A549 (cell line): Measurements from ENCODE around the gene GMDS. TPM values are rescaled to one million over a fixed set of nuclear protein-coding genes. Genes with fewer than 3 reads are reported as not detected.

Experiments
- ATAC-seq, 2 experiments: fragments of 200-7000 bp in 1 of 2; fragments of >200 bp in 1 of 2; cut with Nextera tagmentation in 1 of 2; cut with Tn5 transposase in 1 of 2; 3 replicates each; pipeline versions ENCODE4 v1.8.0 to v1.9.1; 2018 to 2020; ENCODE audit warnings: mild to moderate bottlenecking in 1 of 2, moderate library complexity in 1 of 2
- CTCF ChIA-PET: fragments of 300-600 bp; sonication (Branson Sonifier 250); formaldehyde crosslinking; extraction: SDS; loops from one replicate; lab custom pipeline; 2021; ENCODE audit warnings: antibody characterized with exemption, inconsistent platforms; lab: Yijun Ruan, JAX
- POLR2A ChIA-PET: fragments of 350-600 bp; formaldehyde crosslinking; extraction: SDS; loops from one replicate; lab custom pipeline; 2021; ENCODE audit warnings: antibody characterized with exemption, inconsistent platforms; lab: Yijun Ruan, JAX
- DNase-seq, 2 experiments: peaks; one replicate each; pipeline versions ENCODE4 v3.0.0 to v3.0.0-alpha.2; 2011 to 2016; ENCODE audit warnings: low read depth in 1 of 2, low spot score in 1 of 2
- FAIRE-seq: peaks from 2 replicates; lab custom pipeline; 2011; peaks lifted over from hg19 to GRCh38; lab: Jason Lieb, UNC
- H3K27ac ChIP-seq, 2 experiments: fragments of >200 bp; sonication (Bioruptor Twin); formaldehyde crosslinking; 3 replicates each; pipeline ENCODE4 v1.5.1; 2016 to 2017
- H3K4me1 ChIP-seq: fragments of >200 bp; sonication (Bioruptor Twin); formaldehyde crosslinking; 3 replicates; pipeline ENCODE4 v1.6.1; 2016
- H3K4me2 ChIP-seq: fragments of >200 bp; sonication (Bioruptor Twin); formaldehyde crosslinking; 3 replicates; pipeline ENCODE4 v1.6.1; 2016
- H3K4me3 ChIP-seq: fragments of >200 bp; sonication (Bioruptor Twin); formaldehyde crosslinking; 3 replicates; pipeline ENCODE4 v1.5.1; 2016
- H3K9me3 ChIP-seq: fragments of >200 bp; sonication (Bioruptor Twin); formaldehyde crosslinking; 3 replicates; pipeline ENCODE4 v1.6.1; 2016
- ATOH8 ChIP-seq: fragments of 250-450 bp; sonication (Bioruptor Pico); IDR thresholded peaks from 2 replicates; pipeline ENCODE4 v1.5.0; 2020; ENCODE audit warnings: low read depth, mild to moderate bottlenecking, moderate library complexity
- CEBPB ChIP-seq, 2 experiments: fragments of >200 bp in 1 of 2; sonication (Bioruptor Twin) in 1 of 2; formaldehyde crosslinking in 1 of 2; IDR thresholded peaks; 2 replicates each; pipeline ENCODE4 v1.6.1; 2012 to 2016
- EP300 ChIP-seq, 2 experiments: fragments of >200 bp; sonication (Bioruptor Twin); formaldehyde crosslinking; IDR thresholded peaks; 2 replicates in 1 of 2; 3 replicates in 1 of 2; pipeline ENCODE4 v1.6.1; 2016 to 2017
- ESRRA ChIP-seq: fragments of 150-350 bp; IDR thresholded peaks from 2 replicates; pipeline ENCODE4 v1.6.1; 2014; ENCODE audit warnings: mild to moderate bottlenecking, low read length, borderline replicate concordance
- FOXS1 ChIP-seq: fragments of 250-450 bp; sonication (Bioruptor Pico); IDR thresholded peaks from 2 replicates; pipeline ENCODE4 v1.5.0; 2020; ENCODE audit warnings: mild to moderate bottlenecking, moderate library complexity
- HEYL ChIP-seq: fragments of 250-450 bp; sonication (Bioruptor Pico); IDR thresholded peaks from 2 replicates; pipeline ENCODE4 v1.8.0; 2021; ENCODE audit warnings: mild to moderate bottlenecking, moderate library complexity
- HOXB5 ChIP-seq: fragments of 250-450 bp; sonication (Bioruptor Pico); IDR thresholded peaks from 2 replicates; pipeline ENCODE4 v1.5.0; 2020; ENCODE audit warnings: mild to moderate bottlenecking, moderate library complexity
- JUN ChIP-seq, 2 experiments: fragments of >200 bp; sonication (Bioruptor Twin); formaldehyde crosslinking; IDR thresholded peaks; 2 replicates in 1 of 2; 3 replicates in 1 of 2; pipeline ENCODE4 v1.6.1; 2016 to 2017
- MAZ ChIP-seq: fragments of 150-350 bp; IDR thresholded peaks from 2 replicates; pipeline ENCODE4 v1.6.1; 2014; ENCODE audit warnings: antibody characterized with exemption, low read depth, low read length, borderline replicate concordance
- NPAS2 ChIP-seq: fragments of 250-450 bp; sonication (Bioruptor Pico); IDR thresholded peaks from 2 replicates; pipeline ENCODE4 v1.8.0; 2022; ENCODE audit warnings: mild to moderate bottlenecking, moderate library complexity, borderline replicate concordance
- NR3C1 ChIP-seq: fragments of >200 bp; sonication (Bioruptor Twin); formaldehyde crosslinking; IDR thresholded peaks from 3 replicates; pipeline ENCODE4 v1.6.1; 2017
- RAD21 ChIP-seq, 2 experiments: fragments of >200 bp in 1 of 2; sonication (Bioruptor Twin) in 1 of 2; formaldehyde crosslinking in 1 of 2; IDR thresholded peaks in 1 of 2; conservative IDR thresholded peaks in 1 of 2; 2 replicates in 1 of 2; 3 replicates in 1 of 2; pipeline ENCODE4 v1.6.1; 2012 to 2018; ENCODE audit warnings: inconsistent platforms in 1 of 2
- RCOR1 ChIP-seq: fragments of 150-350 bp; IDR thresholded peaks from 2 replicates; pipeline ENCODE4 v1.6.1; 2014; ENCODE audit warnings: antibody characterized with exemption, low read length, low read depth
- SMC3 ChIP-seq: fragments of >200 bp; sonication (Bioruptor Twin); formaldehyde crosslinking; IDR thresholded peaks from 3 replicates; pipeline ENCODE4 v1.6.1; 2018; ENCODE audit warnings: inconsistent platforms
- SREBF2 ChIP-seq: fragments of 450-650 bp; IDR thresholded peaks from 2 replicates; pipeline ENCODE4 v1.6.1; 2014; ENCODE audit warnings: mild to moderate bottlenecking, moderate library complexity
- USF2 ChIP-seq: fragments of 450-650 bp; IDR thresholded peaks from 2 replicates; pipeline ENCODE4 v1.6.1; 2014; ENCODE audit warnings: antibody characterized with exemption
- ZFP36 ChIP-seq: fragments of 450-650 bp; IDR thresholded peaks from 2 replicates; pipeline ENCODE4 v1.6.1; 2014; ENCODE audit warnings: borderline replicate concordance; ENCODE audit not compliant: partially characterized antibody
- ZSCAN20 ChIP-seq: fragments of 250-450 bp; sonication (Bioruptor Pico); IDR thresholded peaks from 2 replicates; pipeline ENCODE4 v1.8.0; 2022; ENCODE audit warnings: mild to moderate bottlenecking, moderate library complexity
- WGBS: methylation state at CpG from one replicate; pipeline ENCODE4 v1.1.6; 2017; ENCODE audit errors: missing lambda C conversion rate; 5-methylcytosine and 5-hydroxymethylcytosine counted together
- polyA plus RNA-seq, 4 experiments: library from polyadenylated mRNA; depleted of rRNA in 3 of 4; stranded (reverse); fragments of >200 nt; fragmentation: RNase III in 1 of 4; extraction: RNeasy Plus Mini Kit Qiagen cat#74134 plus additional on column Dnase treatment in 1 of 4; gene quantifications; 2 replicates in 3 of 4; 3 replicates in 1 of 4; pipeline ENCODE4 v1.2.3, GENCODE V29; 2011 to 2017
- TF ChIP-seq, protein P1 (sequence below): fragments of >200 bp; sonication (Bioruptor Twin); formaldehyde crosslinking; IDR thresholded peaks from 3 replicates; pipeline ENCODE4 v1.5.1; 2016
- TF ChIP-seq, protein P2 (sequence below): fragments of 200-600 bp; sonication (generic); IDR thresholded peaks from 2 replicates; pipeline ENCODE4 v1.6.1; 2016; ENCODE audit warnings: antibody characterized with exemption, mild to moderate bottlenecking, moderate library complexity

Gene GMDS
- polyA plus RNA-seq, 2 of the 4 experiments (the other 2 are of a cell fraction) = 9.9 to 12.4 TPM

DNA sequence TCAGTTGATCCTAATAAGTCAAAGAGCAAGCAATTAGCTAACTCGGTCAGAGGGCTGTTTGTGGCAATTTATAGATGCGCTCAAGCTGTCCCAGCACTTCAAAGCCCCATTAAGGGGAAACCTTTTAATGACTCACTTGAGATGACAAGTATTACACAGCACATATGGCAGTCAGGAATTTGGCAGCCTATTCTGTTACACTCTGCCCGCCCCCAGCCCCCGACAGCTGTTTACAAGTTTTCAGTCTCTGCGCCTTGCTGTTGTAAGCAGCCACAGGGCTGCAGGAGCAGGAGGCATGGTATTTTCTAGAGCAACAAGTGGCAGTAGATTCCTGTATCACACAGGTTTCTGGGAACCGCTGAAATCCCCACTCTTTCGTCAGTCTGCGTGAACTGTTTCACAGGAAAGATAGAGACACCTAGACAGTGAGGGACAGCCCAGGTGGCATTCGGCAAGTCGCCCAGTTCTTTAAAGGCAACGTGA is 372.7 kb downstream of the GMDS start:
- no peaks in the 10 kb centered on the region for H3K9me3 ChIP-seq
- POLR2A ChIA-PET = no interaction called here
- H3K4me2 ChIP-seq = no peak overlapping the region
- H3K4me1 ChIP-seq = no peaks in the 10 kb centered on the region
- H3K27ac ChIP-seq = no peak overlapping the region
- ATAC-seq (no peak), DNase-seq (no peak)
- CTCF ChIA-PET = interaction anchor here (1.9 kb wide), 1 partner anchor 232 kb away, joined by 4 read pairs; no protein-coding TSS in a partner anchor
- TF ChIP-seq MAZ = no peak
- TF ChIP-seq NR3C1 = no peak
- TF ChIP-seq RAD21 (conservative IDR thresholded peaks at IDR 0.05 in 1 of 2, IDR thresholded peaks at IDR 0.05 in 1 of 2) = no peak
- TF ChIP-seq ZSCAN20 (CRISPR knock-in tag) = no peak
- no peak for TF ChIP-seq HEYL (CRISPR knock-in tag)
- TF ChIP-seq, all 56 proteins: peak for 0
- no peak overlapping the region for H3K4me3 ChIP-seq
- WGBS = 80% methylated on average over 11 of the region's 11 CpGs
- FAIRE-seq = no peak

DNA sequence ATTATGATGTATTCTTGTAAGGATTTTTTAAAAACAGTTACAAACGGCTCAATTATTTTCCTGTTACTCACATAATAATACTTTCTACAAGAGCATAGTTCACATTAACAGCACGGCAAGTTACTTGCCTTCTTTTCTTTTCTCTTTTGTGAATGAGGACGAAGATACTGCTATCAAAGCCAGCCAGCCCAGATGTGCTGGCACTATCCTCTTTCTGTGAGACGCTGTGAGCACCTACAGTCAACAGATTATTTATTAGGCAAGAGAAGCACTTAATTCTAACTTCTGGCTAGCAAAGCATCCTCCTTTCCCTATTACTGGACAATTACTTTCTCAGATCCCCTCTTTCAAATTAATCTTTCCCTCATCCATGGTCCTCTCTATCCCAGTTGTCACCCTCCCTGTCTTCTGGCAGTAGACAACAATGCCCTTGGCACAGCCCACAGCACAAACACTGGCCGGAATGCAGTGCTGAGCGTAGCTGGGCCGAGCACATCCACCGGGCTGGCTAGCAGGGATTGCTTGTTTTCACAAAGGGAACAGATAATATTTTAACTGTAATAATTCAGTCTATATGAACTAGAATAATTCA is 373.6 kb downstream of the GMDS start:
- ATAC-seq (no peak), FAIRE-seq (no peak), DNase-seq (no peak)
- 76% methylated on average over 8 of the region's 8 CpGs for WGBS
- Histone ChIP-seq H3K27ac (no peak overlapping the region), H3K9me3 (no peaks in the 10 kb centered on the region), H3K4me1 (no peaks in the 10 kb centered on the region), H3K4me2 (no peak overlapping the region), H3K4me3 (no peak overlapping the region)
- CTCF ChIA-PET = interaction anchor here (1.9 kb wide), 1 partner anchor 232 kb away, joined by 4 read pairs; no protein-coding TSS in a partner anchor
- POLR2A ChIA-PET = no interaction called here
- TF ChIP-seq RCOR1 = no peak
- TF ChIP-seq JUN (IDR thresholded peaks at IDR 0.05) = no peak
- TF ChIP-seq, protein P1, sequence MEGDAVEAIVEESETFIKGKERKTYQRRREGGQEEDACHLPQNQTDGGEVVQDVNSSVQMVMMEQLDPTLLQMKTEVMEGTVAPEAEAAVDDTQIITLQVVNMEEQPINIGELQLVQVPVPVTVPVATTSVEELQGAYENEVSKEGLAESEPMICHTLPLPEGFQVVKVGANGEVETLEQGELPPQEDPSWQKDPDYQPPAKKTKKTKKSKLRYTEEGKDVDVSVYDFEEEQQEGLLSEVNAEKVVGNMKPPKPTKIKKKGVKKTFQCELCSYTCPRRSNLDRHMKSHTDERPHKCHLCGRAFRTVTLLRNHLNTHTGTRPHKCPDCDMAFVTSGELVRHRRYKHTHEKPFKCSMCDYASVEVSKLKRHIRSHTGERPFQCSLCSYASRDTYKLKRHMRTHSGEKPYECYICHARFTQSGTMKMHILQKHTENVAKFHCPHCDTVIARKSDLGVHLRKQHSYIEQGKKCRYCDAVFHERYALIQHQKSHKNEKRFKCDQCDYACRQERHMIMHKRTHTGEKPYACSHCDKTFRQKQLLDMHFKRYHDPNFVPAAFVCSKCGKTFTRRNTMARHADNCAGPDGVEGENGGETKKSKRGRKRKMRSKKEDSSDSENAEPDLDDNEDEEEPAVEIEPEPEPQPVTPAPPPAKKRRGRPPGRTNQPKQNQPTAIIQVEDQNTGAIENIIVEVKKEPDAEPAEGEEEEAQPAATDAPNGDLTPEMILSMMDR = no peak
- TF ChIP-seq EP300 (IDR thresholded peaks at IDR 0.05) = no peak
- TF ChIP-seq ZSCAN20 (CRISPR knock-in tag) = no peak
- TF ChIP-seq HEYL (CRISPR knock-in tag) = no peak
- no peak for TF ChIP-seq SREBF2
- TF ChIP-seq ESRRA = no peak
- TF ChIP-seq NPAS2 (CRISPR knock-in tag) = no peak
- no peak for TF ChIP-seq SMC3
- TF ChIP-seq ATOH8 (CRISPR knock-in tag) = no peak
- no peak for TF ChIP-seq FOXS1 (CRISPR knock-in tag)
- no peak for TF ChIP-seq HOXB5 (CRISPR knock-in tag)
- no peak for TF ChIP-seq CEBPB (IDR thresholded peaks at IDR 0.05)
- TF ChIP-seq, protein P2, sequence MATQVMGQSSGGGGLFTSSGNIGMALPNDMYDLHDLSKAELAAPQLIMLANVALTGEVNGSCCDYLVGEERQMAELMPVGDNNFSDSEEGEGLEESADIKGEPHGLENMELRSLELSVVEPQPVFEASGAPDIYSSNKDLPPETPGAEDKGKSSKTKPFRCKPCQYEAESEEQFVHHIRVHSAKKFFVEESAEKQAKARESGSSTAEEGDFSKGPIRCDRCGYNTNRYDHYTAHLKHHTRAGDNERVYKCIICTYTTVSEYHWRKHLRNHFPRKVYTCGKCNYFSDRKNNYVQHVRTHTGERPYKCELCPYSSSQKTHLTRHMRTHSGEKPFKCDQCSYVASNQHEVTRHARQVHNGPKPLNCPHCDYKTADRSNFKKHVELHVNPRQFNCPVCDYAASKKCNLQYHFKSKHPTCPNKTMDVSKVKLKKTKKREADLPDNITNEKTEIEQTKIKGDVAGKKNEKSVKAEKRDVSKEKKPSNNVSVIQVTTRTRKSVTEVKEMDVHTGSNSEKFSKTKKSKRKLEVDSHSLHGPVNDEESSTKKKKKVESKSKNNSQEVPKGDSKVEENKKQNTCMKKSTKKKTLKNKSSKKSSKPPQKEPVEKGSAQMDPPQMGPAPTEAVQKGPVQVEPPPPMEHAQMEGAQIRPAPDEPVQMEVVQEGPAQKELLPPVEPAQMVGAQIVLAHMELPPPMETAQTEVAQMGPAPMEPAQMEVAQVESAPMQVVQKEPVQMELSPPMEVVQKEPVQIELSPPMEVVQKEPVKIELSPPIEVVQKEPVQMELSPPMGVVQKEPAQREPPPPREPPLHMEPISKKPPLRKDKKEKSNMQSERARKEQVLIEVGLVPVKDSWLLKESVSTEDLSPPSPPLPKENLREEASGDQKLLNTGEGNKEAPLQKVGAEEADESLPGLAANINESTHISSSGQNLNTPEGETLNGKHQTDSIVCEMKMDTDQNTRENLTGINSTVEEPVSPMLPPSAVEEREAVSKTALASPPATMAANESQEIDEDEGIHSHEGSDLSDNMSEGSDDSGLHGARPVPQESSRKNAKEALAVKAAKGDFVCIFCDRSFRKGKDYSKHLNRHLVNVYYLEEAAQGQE = no peak
- TF ChIP-seq ZFP36 = no peak
- TF ChIP-seq RAD21 (conservative IDR thresholded peaks at IDR 0.05 in 1 of 2, IDR thresholded peaks at IDR 0.05 in 1 of 2) = no peak
- TF ChIP-seq USF2 = no peak
